ENCODE measurements around the gene CASQ1. TPM values are rescaled to one million over a fixed set of nuclear protein-coding genes. Genes with fewer than 3 reads are reported as not detected.

Gene CASQ1
- total RNA-seq, 1 donor from 2014 or later, result not detected

DNA sequence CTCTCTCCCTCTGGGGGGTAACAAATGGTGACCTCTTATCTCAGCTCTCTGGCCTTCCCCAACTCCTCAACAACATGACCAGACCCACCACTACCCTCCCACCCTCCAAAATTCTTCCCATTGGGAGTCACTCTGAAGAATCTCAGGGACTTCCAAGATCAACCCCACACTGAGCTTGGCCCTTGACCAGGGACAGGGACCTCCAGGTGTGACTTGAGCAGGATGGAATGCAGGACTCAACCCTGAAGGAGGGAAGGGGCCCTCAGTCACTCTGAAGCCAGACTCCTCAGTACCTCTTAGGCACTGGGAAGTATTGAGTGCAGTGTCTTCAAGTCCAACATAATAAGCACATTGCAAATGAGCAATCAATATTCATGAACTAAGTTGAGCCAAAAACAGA is 1.9 kb downstream of the CASQ1 start:
- H3K9me3 Mint-ChIP-seq (ENCODE audit: unreplicated experiment), result peaks cover 1% of the 10 kb centered on the region
- TF ChIP-seq, protein P1, sequence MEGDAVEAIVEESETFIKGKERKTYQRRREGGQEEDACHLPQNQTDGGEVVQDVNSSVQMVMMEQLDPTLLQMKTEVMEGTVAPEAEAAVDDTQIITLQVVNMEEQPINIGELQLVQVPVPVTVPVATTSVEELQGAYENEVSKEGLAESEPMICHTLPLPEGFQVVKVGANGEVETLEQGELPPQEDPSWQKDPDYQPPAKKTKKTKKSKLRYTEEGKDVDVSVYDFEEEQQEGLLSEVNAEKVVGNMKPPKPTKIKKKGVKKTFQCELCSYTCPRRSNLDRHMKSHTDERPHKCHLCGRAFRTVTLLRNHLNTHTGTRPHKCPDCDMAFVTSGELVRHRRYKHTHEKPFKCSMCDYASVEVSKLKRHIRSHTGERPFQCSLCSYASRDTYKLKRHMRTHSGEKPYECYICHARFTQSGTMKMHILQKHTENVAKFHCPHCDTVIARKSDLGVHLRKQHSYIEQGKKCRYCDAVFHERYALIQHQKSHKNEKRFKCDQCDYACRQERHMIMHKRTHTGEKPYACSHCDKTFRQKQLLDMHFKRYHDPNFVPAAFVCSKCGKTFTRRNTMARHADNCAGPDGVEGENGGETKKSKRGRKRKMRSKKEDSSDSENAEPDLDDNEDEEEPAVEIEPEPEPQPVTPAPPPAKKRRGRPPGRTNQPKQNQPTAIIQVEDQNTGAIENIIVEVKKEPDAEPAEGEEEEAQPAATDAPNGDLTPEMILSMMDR (IDR thresholded peaks at IDR 0.05; ENCODE audit: partially characterized antibody, unreplicated experiment), result no peak
- peaks cover 2% of the 10 kb centered on the region for H3K4me1 Mint-ChIP-seq (ENCODE audit: low read depth, unreplicated experiment)
- no peak overlapping the region for H3K27ac Mint-ChIP-seq (ENCODE audit: unreplicated experiment)
- no peak overlapping the region for H3K4me3 Mint-ChIP-seq (ENCODE audit: unreplicated experiment)
- no peaks in the 10 kb centered on the region for H3K36me3 Mint-ChIP-seq (ENCODE audit: unreplicated experiment)
- peaks cover 9% of the 10 kb centered on the region for H3K27me3 Mint-ChIP-seq (ENCODE audit: unreplicated experiment)
- no peak for DNase-seq

GRCh38 chr1:160193091-160193819 is 2.9 kb downstream of the CASQ1 start:
- no peak overlapping the region for H3K27ac Mint-ChIP-seq (ENCODE audit: unreplicated experiment)
- TF ChIP-seq, protein P1 (IDR thresholded peaks at IDR 0.05; ENCODE audit: partially characterized antibody, unreplicated experiment), result peak; percentile 95
- H3K4me3 Mint-ChIP-seq (ENCODE audit: unreplicated experiment), result no peak overlapping the region
- peaks cover 5% of the 10 kb centered on the region for H3K27me3 Mint-ChIP-seq (ENCODE audit: unreplicated experiment)
- DNase-seq, result peak; percentile 94
- peaks cover 2% of the 10 kb centered on the region for H3K4me1 Mint-ChIP-seq (ENCODE audit: low read depth, unreplicated experiment)
- no peaks in the 10 kb centered on the region for H3K36me3 Mint-ChIP-seq (ENCODE audit: unreplicated experiment)
- H3K9me3 Mint-ChIP-seq (ENCODE audit: unreplicated experiment), result peaks cover 1% of the 10 kb centered on the region

DNA sequence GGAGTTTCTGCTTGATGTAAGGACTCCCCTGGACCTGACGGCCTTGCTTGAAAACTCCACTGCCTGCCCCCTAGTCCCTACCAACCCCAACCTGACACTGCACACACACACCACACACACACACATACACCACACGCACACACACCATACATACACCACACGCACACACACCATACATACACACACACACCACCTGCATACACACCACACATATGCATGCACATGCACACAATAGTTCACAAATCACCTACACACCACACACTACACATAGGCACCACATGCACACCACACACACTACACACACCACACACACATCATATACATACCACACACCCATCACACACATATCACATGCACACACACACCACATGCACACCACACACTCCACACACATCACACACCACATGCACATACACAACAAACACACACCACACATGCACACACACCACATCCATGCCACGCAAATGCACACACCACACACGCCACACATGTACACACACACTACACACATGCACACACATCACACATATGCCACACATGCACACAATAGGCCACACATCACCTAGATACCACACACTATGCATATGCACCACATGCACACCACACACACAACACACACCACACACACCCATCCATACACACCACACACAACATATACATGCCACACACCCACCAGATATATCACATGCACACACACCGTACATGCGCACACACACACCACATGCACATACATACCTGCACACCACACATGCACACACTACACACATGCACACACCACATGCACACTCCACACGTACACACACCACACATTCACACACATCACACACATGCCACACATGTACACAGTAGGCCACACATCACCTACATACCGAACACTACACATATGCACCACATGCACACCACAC is 3.7 kb downstream of the CASQ1 start:
- Mint-ChIP-seq H3K9me3 (ENCODE audit: unreplicated experiment) (peaks cover 1% of the 10 kb centered on the region), H3K36me3 (ENCODE audit: unreplicated experiment) (no peaks in the 10 kb centered on the region), H3K27ac (ENCODE audit: unreplicated experiment) (no peak overlapping the region), H3K4me1 (ENCODE audit: low read depth, unreplicated experiment) (peaks cover 2% of the 10 kb centered on the region), H3K4me3 (ENCODE audit: unreplicated experiment) (no peak overlapping the region), H3K27me3 (ENCODE audit: unreplicated experiment) (peaks cover 3% of the 10 kb centered on the region)
- DNase-seq, result no peak
- TF ChIP-seq, protein P1 (IDR thresholded peaks at IDR 0.05; ENCODE audit: partially characterized antibody, unreplicated experiment), result no peak

DNA sequence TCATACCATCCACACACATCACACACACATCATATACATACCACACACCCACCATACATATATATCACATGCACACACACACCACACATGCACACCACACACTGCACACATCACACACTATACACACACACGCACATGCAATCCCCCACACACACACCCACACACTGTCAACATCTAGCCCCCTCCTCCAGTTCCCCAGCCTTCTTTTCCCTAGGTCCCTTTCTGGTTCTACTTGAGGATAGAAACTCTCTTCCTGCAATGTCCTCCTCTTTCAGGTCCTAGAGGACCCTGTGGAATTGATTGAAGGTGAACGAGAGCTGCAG is 4.3 kb downstream of the CASQ1 start:
- Mint-ChIP-seq H3K27ac (ENCODE audit: unreplicated experiment) (no peak overlapping the region), H3K27me3 (ENCODE audit: unreplicated experiment) (peaks cover 1% of the 10 kb centered on the region), H3K36me3 (ENCODE audit: unreplicated experiment) (no peaks in the 10 kb centered on the region), H3K4me1 (ENCODE audit: low read depth, unreplicated experiment) (peaks cover 2% of the 10 kb centered on the region), H3K4me3 (ENCODE audit: unreplicated experiment) (no peak overlapping the region), H3K9me3 (ENCODE audit: unreplicated experiment) (no peaks in the 10 kb centered on the region)
- DNase-seq, result no peak
- TF ChIP-seq, protein P1 (IDR thresholded peaks at IDR 0.05; ENCODE audit: partially characterized antibody, unreplicated experiment), result no peak

GRCh38 chr1:160196143-160196542 is 5.8 kb downstream of the CASQ1 start:
- DNase-seq, result no peak
- Mint-ChIP-seq H3K27me3 (ENCODE audit: unreplicated experiment) (peaks cover 1% of the 10 kb centered on the region), H3K36me3 (ENCODE audit: unreplicated experiment) (no peaks in the 10 kb centered on the region), H3K9me3 (ENCODE audit: unreplicated experiment) (no peaks in the 10 kb centered on the region), H3K4me3 (ENCODE audit: unreplicated experiment) (no peak overlapping the region), H3K4me1 (ENCODE audit: low read depth, unreplicated experiment) (peaks cover 2% of the 10 kb centered on the region), H3K27ac (ENCODE audit: unreplicated experiment) (no peak overlapping the region)
- TF ChIP-seq, protein P1 (IDR thresholded peaks at IDR 0.05; ENCODE audit: partially characterized antibody, unreplicated experiment), result no peak

Data from glutamatergic neuron (in vitro differentiated cells).